OCI-LY7 (cell line): ENCODE measurements around the gene ZNF300.

ENCODE experiments used
- CTCF ChIP-seq: fragments of 200-600 bp; sonication (generic); conservative IDR thresholded peaks from 2 replicates; pipeline ENCODE4 v1.5.1; 2014; ENCODE audit warnings: mild to moderate bottlenecking, antibody characterized with exemption, low read length, moderate library complexity, mixed read lengths
- EZH2phosphoT487 ChIP-seq: fragments of 200-600 bp; sonication (generic); IDR thresholded peaks from 2 replicates; pipeline ENCODE4 v1.6.1; 2018; ENCODE audit warnings: low read depth, borderline replicate concordance, mild to moderate bottlenecking, mixed run types, antibody characterized with exemption, low read length, moderate library complexity, mixed read lengths

- TF ChIP-seq CTCF (no peak), EZH2phosphoT487 (no peak)
These were observed 518 bp upstream of the ZNF300 start for GRCh38 chr5:150905312-150905683.
